ENCODE data around the gene FBXO21. TPM values are rescaled to one million over a fixed set of nuclear protein-coding genes. Genes with fewer than 3 reads are reported as not detected.

Gene FBXO21
- total and polyA plus RNA-seq, 2 of the 13 experiments (the other 11 are each of a cell fraction or from before 2014, with no cell fraction given) = 15.6 to 32.5 TPM

GRCh38 chr12:117097159-117097558, 93.1 kb downstream of the FBXO21 start:
- Histone ChIP-seq H3K4me2 (ENCODE audit: low read depth, low read length) (peak overlapping the region; percentile 78), H3K79me2 (ENCODE audit: insufficient read depth, low read length) (peaks cover 66% of the 10 kb centered on the region), H3K9me3 (ENCODE audit: low read length) (no peaks in the 10 kb centered on the region), H3K36me3 (replicated peaks in 1 of 2; ENCODE audit: control insufficient read depth in 1 of 2, insufficient read depth in 2 of 2, low read length in 2 of 2) (peaks cover 1 to 16% of the 10 kb centered on the region in 2 experiments; a peak in 4 of 5 replicates), H3K4me3 (replicated peaks in 1 of 3; ENCODE audit: insufficient read depth in 1 of 3, low read depth in 2 of 3, low read length in 3 of 3) (peak overlapping the region; percentile 89 to 92 (median 91)), H3K27me3 (ENCODE audit: control insufficient read depth in 1 of 2, insufficient read depth in 2 of 2, low read length in 2 of 2) (no peaks in the 10 kb centered on the region; a peak in 1 of 5 replicates), H2AFZ (ENCODE audit: low read length) (no peak overlapping the region), H3K4me1 (ENCODE audit: insufficient read depth, low read length) (peaks cover 87% of the 10 kb centered on the region), H4K20me1 (ENCODE audit: insufficient read depth, low read length) (peaks cover 12% of the 10 kb centered on the region), H3K9ac (ENCODE audit: insufficient read depth, low read depth, low read length) (peak overlapping the region; percentile 76), H3K27ac (ENCODE audit: extremely low read length, insufficient read depth, low read length) (no peak overlapping the region)
- WGBS (ENCODE audit: low lambda C conversion rate) = 21% methylated on average over 8 of the region's 8 CpGs
- peak; percentile 52 for FAIRE-seq
- DNase-seq (ENCODE audit: low spot score) = no peak
- POLR2A ChIA-PET = no interaction called here
- no peak for ATAC-seq
- CTCF ChIA-PET (ENCODE audit: low intra/inter-chr PET ratio, low total read pairs) = no interaction called here
- in situ Hi-C loops (cut with HindIII; ENCODE audit: extremely low pct_ligation_motif_present, low pct_unique_long_range_greater_than_20kb) (loop anchor here (5.0 kb wide), 1 partner anchor 50 kb away; no protein-coding TSS in a partner anchor), intact Hi-C loops (cut with micrococcal nuclease; ENCODE audit: unreplicated experiment) (no loop called here)
- TSS peak; percentile 43 for BruUV-seq (replicated peaks)
- no peak for TF ChIP-seq TFDP2 (CRISPR knock-in tag; IDR thresholded peaks at IDR 0.05)
- 0 out of 2 replicates have a peak, but pooled peaks have one; percentile 6 for TF ChIP-seq ZFX (CRISPR knock-in tag; IDR thresholded peaks at IDR 0.05; ENCODE audit: low read depth)
- TF ChIP-seq HMGXB4 (CRISPR knock-in tag; IDR thresholded peaks at IDR 0.05; ENCODE audit: borderline replicate concordance in 1 of 2, low read depth in 1 of 2) = no peak
- no peak for TF ChIP-seq SALL1 (CRISPR knock-in tag; IDR thresholded peaks at IDR 0.05)
- TF ChIP-seq NFRKB (IDR thresholded peaks at IDR 0.05) = no peak
- no peak for TF ChIP-seq ZNF576 (CRISPR knock-in tag; IDR thresholded peaks at IDR 0.05)
- TF ChIP-seq ZFP37 (CRISPR knock-in tag; IDR thresholded peaks at IDR 0.05; ENCODE audit: borderline replicate concordance) = no peak
- TF ChIP-seq, protein P1, sequence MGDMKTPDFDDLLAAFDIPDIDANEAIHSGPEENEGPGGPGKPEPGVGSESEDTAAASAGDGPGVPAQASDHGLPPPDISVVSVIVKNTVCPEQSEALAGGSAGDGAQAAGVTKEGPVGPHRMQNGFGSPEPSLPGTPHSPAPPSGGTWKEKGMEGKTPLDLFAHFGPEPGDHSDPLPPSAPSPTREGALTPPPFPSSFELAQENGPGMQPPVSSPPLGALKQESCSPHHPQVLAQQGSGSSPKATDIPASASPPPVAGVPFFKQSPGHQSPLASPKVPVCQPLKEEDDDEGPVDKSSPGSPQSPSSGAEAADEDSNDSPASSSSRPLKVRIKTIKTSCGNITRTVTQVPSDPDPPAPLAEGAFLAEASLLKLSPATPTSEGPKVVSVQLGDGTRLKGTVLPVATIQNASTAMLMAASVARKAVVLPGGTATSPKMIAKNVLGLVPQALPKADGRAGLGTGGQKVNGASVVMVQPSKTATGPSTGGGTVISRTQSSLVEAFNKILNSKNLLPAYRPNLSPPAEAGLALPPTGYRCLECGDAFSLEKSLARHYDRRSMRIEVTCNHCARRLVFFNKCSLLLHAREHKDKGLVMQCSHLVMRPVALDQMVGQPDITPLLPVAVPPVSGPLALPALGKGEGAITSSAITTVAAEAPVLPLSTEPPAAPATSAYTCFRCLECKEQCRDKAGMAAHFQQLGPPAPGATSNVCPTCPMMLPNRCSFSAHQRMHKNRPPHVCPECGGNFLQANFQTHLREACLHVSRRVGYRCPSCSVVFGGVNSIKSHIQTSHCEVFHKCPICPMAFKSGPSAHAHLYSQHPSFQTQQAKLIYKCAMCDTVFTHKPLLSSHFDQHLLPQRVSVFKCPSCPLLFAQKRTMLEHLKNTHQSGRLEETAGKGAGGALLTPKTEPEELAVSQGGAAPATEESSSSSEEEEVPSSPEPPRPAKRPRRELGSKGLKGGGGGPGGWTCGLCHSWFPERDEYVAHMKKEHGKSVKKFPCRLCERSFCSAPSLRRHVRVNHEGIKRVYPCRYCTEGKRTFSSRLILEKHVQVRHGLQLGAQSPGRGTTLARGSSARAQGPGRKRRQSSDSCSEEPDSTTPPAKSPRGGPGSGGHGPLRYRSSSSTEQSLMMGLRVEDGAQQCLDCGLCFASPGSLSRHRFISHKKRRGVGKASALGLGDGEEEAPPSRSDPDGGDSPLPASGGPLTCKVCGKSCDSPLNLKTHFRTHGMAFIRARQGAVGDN (CRISPR knock-in tag; IDR thresholded peaks at IDR 0.05) = peak; percentile 93
- no peak for TF ChIP-seq ADNP (CRISPR knock-in tag; IDR thresholded peaks at IDR 0.05)
- TF ChIP-seq, protein P2, sequence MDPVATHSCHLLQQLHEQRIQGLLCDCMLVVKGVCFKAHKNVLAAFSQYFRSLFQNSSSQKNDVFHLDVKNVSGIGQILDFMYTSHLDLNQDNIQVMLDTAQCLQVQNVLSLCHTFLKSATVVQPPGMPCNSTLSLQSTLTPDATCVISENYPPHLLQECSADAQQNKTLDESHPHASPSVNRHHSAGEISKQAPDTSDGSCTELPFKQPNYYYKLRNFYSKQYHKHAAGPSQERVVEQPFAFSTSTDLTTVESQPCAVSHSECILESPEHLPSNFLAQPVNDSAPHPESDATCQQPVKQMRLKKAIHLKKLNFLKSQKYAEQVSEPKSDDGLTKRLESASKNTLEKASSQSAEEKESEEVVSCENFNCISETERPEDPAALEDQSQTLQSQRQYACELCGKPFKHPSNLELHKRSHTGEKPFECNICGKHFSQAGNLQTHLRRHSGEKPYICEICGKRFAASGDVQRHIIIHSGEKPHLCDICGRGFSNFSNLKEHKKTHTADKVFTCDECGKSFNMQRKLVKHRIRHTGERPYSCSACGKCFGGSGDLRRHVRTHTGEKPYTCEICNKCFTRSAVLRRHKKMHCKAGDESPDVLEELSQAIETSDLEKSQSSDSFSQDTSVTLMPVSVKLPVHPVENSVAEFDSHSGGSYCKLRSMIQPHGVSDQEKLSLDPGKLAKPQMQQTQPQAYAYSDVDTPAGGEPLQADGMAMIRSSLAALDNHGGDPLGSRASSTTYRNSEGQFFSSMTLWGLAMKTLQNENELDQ (CRISPR knock-in tag; IDR thresholded peaks at IDR 0.05; ENCODE audit: borderline replicate concordance) = no peak
- 0 out of 2 replicates have a peak, but pooled peaks have one; percentile 20 for TF ChIP-seq HDAC1 (CRISPR knock-in tag; IDR thresholded peaks at IDR 0.05)
- TF ChIP-seq ZNF143 (CRISPR knock-in tag; IDR thresholded peaks at IDR 0.05) = peak; percentile 82

Measured in HepG2 (cell line).